H1 (cell line): ENCODE results near the gene OMP. TPM values are rescaled to one million over a fixed set of nuclear protein-coding genes. Genes with fewer than 3 reads are reported as not detected.

Experiments
- CTCF ChIA-PET: fragments of 300-600 bp; sonication (Branson Sonifier 250); formaldehyde crosslinking; loops from one replicate; lab custom pipeline; 2021; ENCODE audit not compliant: partially characterized antibody; lab: Charles Lee
- POLR2A ChIA-PET: fragments of 300-600 bp; sonication (Branson Sonifier 250); formaldehyde crosslinking; loops from one replicate; lab custom pipeline; 2021; ENCODE audit warnings: inconsistent platforms; ENCODE audit not compliant: partially characterized antibody; lab: Charles Lee
- DNase-seq, 2 experiments: peaks; one replicate each; pipeline versions ENCODE4 v3.0.0 to v3.0.0-alpha.2; 2010 to 2022; ENCODE audit warnings: low spot score in 2 of 2, low read depth in 1 of 2, mixed read lengths in 1 of 2
- FAIRE-seq: peaks from 2 replicates; lab custom pipeline; 2011; peaks lifted over from hg19 to GRCh38; lab: Jason Lieb, UNC
- H2AFZ ChIP-seq: 2 replicates; pipeline ENCODE4 v1.8.1; 2012; ENCODE audit warnings: low read length, inconsistent platforms
- H2AK5ac ChIP-seq: 2 replicates; pipeline ENCODE4 v1.6.1; 2013; ENCODE audit warnings: low read depth, low read length
- H2BK120ac ChIP-seq: replicated peaks from 2 replicates; pipeline ENCODE3; 2013; ENCODE audit warnings: low read depth, low read length, inconsistent platforms
- H2BK12ac ChIP-seq: 2 replicates; pipeline ENCODE4 v1.6.1; 2013; ENCODE audit warnings: low read depth, low read length
- H2BK15ac ChIP-seq: 2 replicates; pipeline ENCODE4 v1.6.1; 2013; ENCODE audit warnings: low read length
- H2BK20ac ChIP-seq: 2 replicates; pipeline ENCODE4 v1.6.1; 2013; ENCODE audit warnings: low read length
- H2BK5ac ChIP-seq: 2 replicates; pipeline ENCODE4 v1.6.1; 2013; ENCODE audit warnings: low read depth, low read length
- H3K14ac ChIP-seq: 2 replicates; pipeline ENCODE4 v1.6.1; 2013; ENCODE audit warnings: inconsistent platforms; ENCODE audit not compliant: insufficient read length
- H3K18ac ChIP-seq: 2 replicates; pipeline ENCODE4 v1.6.1; 2013; ENCODE audit warnings: low read length; ENCODE audit errors: extremely low read depth
- H3K23ac ChIP-seq: 2 replicates; pipeline ENCODE4 v1.6.1; 2013; ENCODE audit warnings: inconsistent platforms; ENCODE audit not compliant: insufficient read length
- H3K23me2 ChIP-seq: 2 replicates; pipeline ENCODE4 v1.6.1; 2013; ENCODE audit warnings: low read depth, low read length
- H3K27ac ChIP-seq: 2 replicates; pipeline ENCODE4 v1.6.1; 2011; ENCODE audit warnings: low read depth, low read length, inconsistent platforms
- H3K27me3 ChIP-seq, 4 experiments: replicated peaks in 1 of 4; 1 replicate in 1 of 4; 2 replicates in 3 of 4; pipeline versions ENCODE4 v1.6.1 to v1.8.1; 2011 to 2013; ENCODE audit warnings: low read length in 3 of 4, mild to moderate bottlenecking in 3 of 4, inconsistent platforms in 2 of 4, mixed read lengths in 2 of 4, moderate library complexity in 1 of 4; ENCODE audit not compliant: control insufficient read depth in 3 of 4, insufficient read depth in 3 of 4; ENCODE audit errors: extremely low read depth in 1 of 4
- H3K36me3 ChIP-seq, 4 experiments: 2 replicates each; pipeline versions ENCODE4 v1.6.1 to v1.8.1; 2011 to 2013; ENCODE audit warnings: mild to moderate bottlenecking in 4 of 4, low read length in 3 of 4, moderate library complexity in 2 of 4, control low read depth in 1 of 4, inconsistent platforms in 1 of 4; ENCODE audit not compliant: insufficient read depth in 4 of 4, control insufficient read depth in 2 of 4
- H3K4ac ChIP-seq: replicated peaks from 2 replicates; pipeline ENCODE3; 2013; ENCODE audit warnings: low read length, low read depth, mixed read lengths, inconsistent platforms; ENCODE audit not compliant: insufficient read length
- H3K4me1 ChIP-seq, 4 experiments: replicated peaks in 1 of 4; 1 replicate in 1 of 4; 2 replicates in 3 of 4; pipeline versions ENCODE4 v1.6.1 to v1.8.1; 2011 to 2013; ENCODE audit warnings: low read length in 3 of 4, inconsistent platforms in 2 of 4, mixed read lengths in 1 of 4; ENCODE audit not compliant: insufficient read depth in 4 of 4, control insufficient read depth in 3 of 4
- H3K4me2 ChIP-seq, 2 experiments: 2 replicates each; pipeline versions ENCODE4 v1.6.1 to v1.8.1; 2011 to 2013; ENCODE audit warnings: low read depth in 2 of 2, low read length in 2 of 2, control low read depth in 1 of 2, inconsistent platforms in 1 of 2, mild to moderate bottlenecking in 1 of 2; ENCODE audit not compliant: insufficient read depth in 1 of 2
- H3K4me3 ChIP-seq, 4 experiments: fragments of 200-600, 300-600 bp in 1 of 4; sonication (generic), shearing (Covaris generic), sonication (Bioruptor Twin) in 1 of 4; 2 replicates each; pipeline versions ENCODE4 v1.5.1 to v1.8.1; 2011 to 2016; ENCODE audit warnings: low read length in 4 of 4, low read depth in 3 of 4, control low read depth in 2 of 4, inconsistent platforms in 2 of 4, mild to moderate bottlenecking in 2 of 4, mixed read lengths in 1 of 4, moderate library complexity in 1 of 4; ENCODE audit not compliant: insufficient read depth in 2 of 4; ENCODE audit errors: extremely low read depth in 1 of 4
- H3K56ac ChIP-seq: replicated peaks from 2 replicates; pipeline ENCODE3; 2013; ENCODE audit warnings: low read depth, mild to moderate bottlenecking, mixed read lengths, low read length, inconsistent platforms; ENCODE audit not compliant: insufficient read length
- H3K79me1 ChIP-seq: 2 replicates; pipeline ENCODE4 v1.6.1; 2013; ENCODE audit warnings: low read depth, low read length, control low read depth
- H3K79me2 ChIP-seq, 2 experiments: 2 replicates each; pipeline versions ENCODE4 v1.6.1 to v1.8.1; 2012 to 2013; ENCODE audit warnings: low read length in 2 of 2, mild to moderate bottlenecking in 2 of 2, inconsistent platforms in 1 of 2; ENCODE audit not compliant: insufficient read depth in 2 of 2, control insufficient read depth in 1 of 2
- H3K9ac ChIP-seq, 4 experiments: replicated peaks in 1 of 4; 1 replicate in 1 of 4; 2 replicates in 3 of 4; pipeline versions ENCODE4 v1.6.1 to v1.8.1; 2011 to 2013; ENCODE audit warnings: low read depth in 3 of 4, low read length in 3 of 4, control low read depth in 2 of 4, mild to moderate bottlenecking in 2 of 4, moderate library complexity in 2 of 4, inconsistent platforms in 1 of 4; ENCODE audit errors: extremely low read depth in 1 of 4
- H3K9me3 ChIP-seq, 2 experiments: 2 replicates each; pipeline versions ENCODE4 v1.6.1 to v1.8.1; 2012 to 2013; ENCODE audit warnings: mild to moderate bottlenecking in 2 of 2, moderate library complexity in 2 of 2, control low read depth in 1 of 2, inconsistent platforms in 1 of 2, low read depth in 1 of 2, low read length in 1 of 2, mixed read lengths in 1 of 2; ENCODE audit not compliant: insufficient read depth in 2 of 2
- H4K20me1 ChIP-seq, 2 experiments: replicated peaks in 1 of 2; 2 replicates each; pipeline versions ENCODE3 to v1.8.1; 2011 to 2013; ENCODE audit warnings: inconsistent platforms in 2 of 2, low read length in 2 of 2, mild to moderate bottlenecking in 1 of 2; ENCODE audit not compliant: insufficient read depth in 2 of 2, control insufficient read depth in 1 of 2
- H4K5ac ChIP-seq: 2 replicates; pipeline ENCODE4 v1.6.1; 2013; ENCODE audit warnings: low read length, low read depth, mixed read lengths, inconsistent platforms; ENCODE audit not compliant: insufficient read length
- H4K8ac ChIP-seq: 2 replicates; pipeline ENCODE4 v1.8.0; 2013; ENCODE audit warnings: mild to moderate bottlenecking, moderate library complexity, low read length, inconsistent platforms; ENCODE audit not compliant: insufficient read depth; ENCODE audit errors: extremely low read depth
- H4K91ac ChIP-seq: replicated peaks from 2 replicates; pipeline ENCODE3; 2013; ENCODE audit warnings: low read length, mixed read lengths, inconsistent platforms; ENCODE audit not compliant: insufficient read length
- CBX8 ChIP-seq: fragments of 300-800, 300-1000 bp; sonication (generic); IDR thresholded peaks from 2 replicates; pipeline ENCODE4 v1.7.1; 2016; ENCODE audit warnings: low read depth, low read length, borderline replicate concordance
- CREB1 ChIP-seq: IDR thresholded peaks from 2 replicates; pipeline ENCODE4 v1.6.1; 2012; ENCODE audit warnings: inconsistent platforms
- CTBP2 ChIP-seq: IDR thresholded peaks from 2 replicates; pipeline ENCODE4 v1.7.0; 2011; ENCODE audit warnings: borderline replicate concordance, mild to moderate bottlenecking, moderate library complexity, mixed read lengths, low read length; ENCODE audit not compliant: insufficient read depth, insufficient read length
- JUN ChIP-seq: IDR thresholded peaks from 2 replicates; pipeline ENCODE4 v1.6.1; 2011; ENCODE audit warnings: low read depth, mild to moderate bottlenecking, improper control_type of control experiment, low read length
- RFX5 ChIP-seq: IDR thresholded peaks from 2 replicates; pipeline ENCODE4 v1.6.1; 2011; ENCODE audit warnings: low read depth, low read length, improper control_type of control experiment, borderline replicate concordance
- TBP ChIP-seq: IDR thresholded peaks from 2 replicates; pipeline ENCODE4 v1.6.1; 2011; ENCODE audit warnings: low read depth, low read length, improper control_type of control experiment
- ZNF274 ChIP-seq: IDR thresholded peaks from 2 replicates; pipeline ENCODE4 v1.7.0; 2012; ENCODE audit warnings: low read length, borderline replicate concordance; ENCODE audit errors: extremely low read depth
- WGBS, 2 experiments: shearing (Covaris generic) in 1 of 2; methylation state at CpG; one replicate each; pipeline versions ENCODE4 v1.1.6 to v1.1.7; 2013 to 2015; ENCODE audit warnings: low lambda C conversion rate in 2 of 2, mixed read lengths in 2 of 2, inconsistent platforms in 1 of 2, low coverage in 1 of 2, missing lambda C conversion rate in 1 of 2; ENCODE audit not compliant: insufficient replicate concordance in 2 of 2, insufficient coverage in 1 of 2, insufficient read length in 1 of 2; ENCODE audit errors: extremely low coverage in 1 of 2, missing lambda C conversion rate in 1 of 2; 5-methylcytosine and 5-hydroxymethylcytosine counted together
- polyA plus RNA-seq, 7 experiments: library from polyadenylated mRNA; depleted of rRNA in 3 of 7; stranded (reverse) in 5 of 7; unstranded in 2 of 7; fragments of >200 nt in 5 of 7; fragments of 200-250 nt in 2 of 7; gene quantifications; 1 replicate in 5 of 7; 2 replicates in 1 of 7; 4 replicates in 1 of 7; pipeline versions ENCODE4 v1.2.1 to v1.2.3, GENCODE V29; 2011 to 2013; ENCODE audit warnings: missing spikeins in 2 of 7, mixed read lengths in 2 of 7
- total RNA-seq: library from RNA; stranded (reverse); fragmentation: NEBNext Ultra II Directional; extraction: Animal tissue kit (Norgen Biotek cat#: 25700); gene quantifications from 2 replicates; pipeline ENCODE4 v1.2.1, GENCODE V29; 2021

Gene OMP
- total and polyA plus RNA-seq, 2 of the 8 experiments (the other 6 are each of a cell fraction or from before 2014, with no cell fraction given) = not detected

DNA sequence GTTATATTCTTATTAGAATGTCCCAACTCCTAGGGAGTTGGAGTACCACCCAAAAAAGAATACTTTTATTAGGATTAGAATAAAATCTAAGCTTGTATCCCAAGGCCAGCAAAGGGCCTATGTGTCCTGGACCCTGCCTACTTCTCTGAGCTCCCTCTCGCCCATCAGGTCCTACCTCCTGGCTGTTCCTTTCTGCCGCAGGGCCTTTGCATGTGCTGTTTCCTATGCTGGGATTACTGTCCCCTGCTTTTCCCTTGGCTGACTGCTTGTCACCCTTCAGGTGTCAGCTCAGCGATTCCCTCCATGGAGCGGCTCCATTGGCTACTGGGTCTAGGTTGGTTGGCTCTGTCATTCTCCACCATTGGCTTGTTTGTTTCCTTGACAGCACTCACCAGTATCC lies 38.8 kb downstream of the OMP start:
- Histone ChIP-seq H3K9me3 (no peaks in the 10 kb centered on the region), H3K18ac (no peak overlapping the region), H4K5ac (no peak overlapping the region), H2BK12ac (no peak overlapping the region), H3K79me2 (no peaks in the 10 kb centered on the region), H4K8ac (peak overlapping the region; percentile 30; the same call in 1 of the 2 replicates), H3K23me2 (no peaks in the 10 kb centered on the region), H2AFZ (no peak overlapping the region), H3K4me3 (no peak overlapping the region), H4K91ac (no peak overlapping the region), H3K27me3 (no peaks in the 10 kb centered on the region; a peak in 1 of 7 replicates), H2BK20ac (no peak overlapping the region), H3K4me1 (peaks cover 0 to 9% (median 3%) of the 10 kb centered on the region in 4 experiments; a peak in 4 of 7 replicates), H3K36me3 (no peaks in the 10 kb centered on the region), H3K79me1 (no peaks in the 10 kb centered on the region), H2BK5ac (no peak overlapping the region), H3K4ac (no peak overlapping the region), H2BK15ac (no peak overlapping the region; the same call in 1 of the 2 replicates), H3K56ac (no peak overlapping the region), H3K9ac (no peak overlapping the region), H4K20me1 (no peaks in the 10 kb centered on the region), H3K14ac (no peak overlapping the region), H2AK5ac (no peak overlapping the region), H2BK120ac (no peak overlapping the region), H3K27ac (no peak overlapping the region), H3K23ac (no peak overlapping the region), H3K4me2 (no peak overlapping the region)
- FAIRE-seq (no peak), DNase-seq (no peak)
- 87% methylated on average over 4 of the region's 4 CpGs; no CpG with 5 or more reads in 1 of the 2 experiments for WGBS, 2 experiments
- TF ChIP-seq RFX5 (no peak), ZNF274 (no peak), CTBP2 (no peak), CBX8 (no peak), JUN (no peak), CREB1 (no peak), TBP (no peak)
- CTCF ChIA-PET = interaction anchor here (0.9 to 6.0 kb wide), 4 partner anchors 13 to 57 kb away, joined by 3 to 48 read pairs (median 28); partner anchors contain the start of gene MYO7A
- POLR2A ChIA-PET = interaction anchor here (1.7 kb wide), 1 partner anchor 9 kb away, joined by 6 read pairs; no protein-coding TSS in a partner anchor
